Natural killer cell treated with Interleukin-12 subunit alpha and Interleukin-12 subunit beta and Interleukin-15 and Interleukin-18, amount 100 ng/mL, for 72 hours (primary cell): ENCODE data around the gene ABCC4. TPM values are rescaled to one million over a fixed set of nuclear protein-coding genes. Genes with fewer than 3 reads are reported as not detected.

ENCODE experiments used
- ATAC-seq, 2 donors: fragments of 150-1000 bp; cut with Tn5 transposase in 1 of 2; sonication (Bioruptor Pico), chemical (Tn5 transposase) in 1 of 2; 2 replicates each; pipeline ENCODE4 v1.10.0; 2021
- DNase-seq: peaks from one replicate; pipeline ENCODE4 v3.0.0; 2022; ENCODE audit warnings: low spot score
- H3K27ac Mint-ChIP-seq, 2 donors: 1 replicate in 1 of 2; 2 replicates in 1 of 2; pipeline ENCODE4 v1.8.0; 2022; ENCODE audit warnings: mixed read lengths in 2 of 2, mild to moderate bottlenecking in 1 of 2, moderate library complexity in 1 of 2
- H3K27me3 Mint-ChIP-seq, 2 donors: 1 replicate in 1 of 2; 2 replicates in 1 of 2; pipeline ENCODE4 v1.8.0; 2022; ENCODE audit warnings: mixed read lengths in 2 of 2
- H3K36me3 Mint-ChIP-seq: one replicate; pipeline ENCODE4 v1.8.0; 2022; ENCODE audit warnings: mixed read lengths
- H3K4me1 Mint-ChIP-seq, 2 donors: 1 replicate in 1 of 2; 2 replicates in 1 of 2; pipeline ENCODE4 v1.8.0; 2022; ENCODE audit warnings: low read depth in 2 of 2, mixed read lengths in 2 of 2, mild to moderate bottlenecking in 1 of 2
- H3K4me3 Mint-ChIP-seq: one replicate; pipeline ENCODE4 v1.8.0; 2022; ENCODE audit warnings: mixed read lengths
- H3K9me3 Mint-ChIP-seq: 2 replicates; pipeline ENCODE4 v1.8.0; 2022; ENCODE audit warnings: mixed read lengths
- total RNA-seq, 2 donors: library from RNA; stranded (reverse); gene quantifications; one replicate each; pipeline ENCODE4 v1.2.3, GENCODE V29; 2022

Gene ABCC4
- total RNA-seq, 2 donors from 2014 or later = 5.5 to 20.6 TPM

DNA sequence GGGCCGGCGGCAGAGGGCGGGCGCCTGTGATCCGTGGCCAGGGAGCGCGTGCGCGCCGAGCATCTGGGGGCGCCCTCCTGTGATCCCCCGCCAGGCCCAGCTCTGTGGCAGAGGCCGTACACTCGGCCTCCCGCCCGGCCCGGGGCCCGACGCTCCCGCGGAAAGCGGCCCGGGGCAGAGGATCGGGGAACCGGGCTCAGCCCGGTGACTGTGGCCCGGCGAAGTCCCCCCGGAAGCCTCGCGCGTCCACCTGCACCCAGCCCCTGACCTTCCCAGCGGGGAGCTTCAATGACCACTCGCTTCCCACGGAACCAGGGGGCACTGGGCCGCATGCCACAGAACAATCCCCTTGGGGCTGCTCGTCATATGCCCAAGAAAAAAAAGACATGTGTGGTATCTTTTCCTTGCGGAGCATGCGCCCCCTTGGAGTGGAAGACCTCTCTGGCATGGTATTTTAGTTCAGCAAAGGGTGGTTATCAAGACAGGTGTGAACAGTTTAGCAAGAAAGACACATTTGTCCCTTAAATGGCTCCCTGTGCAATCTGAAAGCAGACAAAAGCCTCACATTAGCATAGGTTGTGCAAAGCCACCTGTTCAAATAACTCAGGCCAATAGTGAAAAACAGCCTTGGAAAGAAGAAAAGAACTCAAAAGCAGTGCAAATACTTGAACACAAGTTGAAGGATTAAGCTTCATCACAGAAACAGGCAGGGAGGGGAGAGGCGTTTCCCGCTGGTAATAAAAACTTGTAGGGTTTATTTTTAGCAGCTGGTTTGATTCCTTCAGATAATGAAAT is 298.0 kb downstream of the ABCC4 start:
- Mint-ChIP-seq H3K9me3 (no peaks in the 10 kb centered on the region), H3K4me1 (no peaks in the 10 kb centered on the region), H3K27ac (no peak overlapping the region), H3K27me3 (peaks cover 22 to 25% of the 10 kb centered on the region in 2 donors), H3K4me3 (no peak overlapping the region), H3K36me3 (no peaks in the 10 kb centered on the region)
- ATAC-seq (peak; percentile 28 to 33), DNase-seq (no peak)

DNA sequence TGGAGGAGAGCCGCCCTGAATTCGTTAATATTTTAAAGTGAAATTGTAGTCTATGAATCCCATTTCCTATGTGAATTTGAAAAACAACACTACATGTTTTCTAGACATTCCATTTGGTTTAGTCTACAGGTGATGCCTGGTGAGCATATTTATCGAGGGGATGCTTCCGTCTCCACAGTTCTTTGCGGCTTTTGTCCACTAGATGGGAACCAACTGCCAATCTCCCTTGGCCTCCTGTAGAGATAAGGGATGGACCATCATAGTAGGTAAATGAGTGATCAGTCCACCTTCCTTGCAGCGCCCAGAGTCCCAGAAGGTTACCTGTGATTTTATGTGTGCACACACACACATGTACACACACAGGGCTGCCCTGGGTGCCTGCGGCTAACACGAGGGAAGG is 299.1 kb downstream of the ABCC4 start:
- no peak for DNase-seq
- H3K4me3 Mint-ChIP-seq = no peak overlapping the region
- peak in 1 of 2 donors; percentile 15 for ATAC-seq
- no peaks in the 10 kb centered on the region for H3K36me3 Mint-ChIP-seq
- no peaks in the 10 kb centered on the region for H3K9me3 Mint-ChIP-seq
- H3K27me3 Mint-ChIP-seq = peaks cover 22 to 25% of the 10 kb centered on the region in 2 donors
- no peak overlapping the region for H3K27ac Mint-ChIP-seq
- no peaks in the 10 kb centered on the region for H3K4me1 Mint-ChIP-seq

- DNase-seq (no peak), ATAC-seq (no peak)
- Mint-ChIP-seq H3K36me3 (no peaks in the 10 kb centered on the region), H3K4me1 (no peaks in the 10 kb centered on the region), H3K9me3 (no peaks in the 10 kb centered on the region), H3K4me3 (no peak overlapping the region), H3K27ac (no peak overlapping the region), H3K27me3 (peaks cover 22 to 36% of the 10 kb centered on the region in 2 donors)
Observed at GRCh38 chr13:94999871-95000270, 301.4 kb downstream of the ABCC4 start.

GRCh38 chr13:94997126-94997525 is 304.1 kb downstream of the ABCC4 start:
- Mint-ChIP-seq H3K4me3 (no peak overlapping the region), H3K9me3 (no peaks in the 10 kb centered on the region), H3K4me1 (no peaks in the 10 kb centered on the region), H3K27ac (no peak overlapping the region), H3K36me3 (no peaks in the 10 kb centered on the region), H3K27me3 (peaks cover 11 to 29% of the 10 kb centered on the region in 2 donors)
- no peak for DNase-seq
- ATAC-seq = no peak

GRCh38 chr13:94996445-94996844 is 304.8 kb downstream of the ABCC4 start:
- DNase-seq = no peak
- H3K9me3 Mint-ChIP-seq = no peaks in the 10 kb centered on the region
- ATAC-seq = no peak
- H3K36me3 Mint-ChIP-seq = no peaks in the 10 kb centered on the region
- peaks cover 6 to 22% of the 10 kb centered on the region in 2 donors for H3K27me3 Mint-ChIP-seq
- no peak overlapping the region for H3K4me3 Mint-ChIP-seq
- H3K27ac Mint-ChIP-seq = no peak overlapping the region
- no peaks in the 10 kb centered on the region for H3K4me1 Mint-ChIP-seq

DNA sequence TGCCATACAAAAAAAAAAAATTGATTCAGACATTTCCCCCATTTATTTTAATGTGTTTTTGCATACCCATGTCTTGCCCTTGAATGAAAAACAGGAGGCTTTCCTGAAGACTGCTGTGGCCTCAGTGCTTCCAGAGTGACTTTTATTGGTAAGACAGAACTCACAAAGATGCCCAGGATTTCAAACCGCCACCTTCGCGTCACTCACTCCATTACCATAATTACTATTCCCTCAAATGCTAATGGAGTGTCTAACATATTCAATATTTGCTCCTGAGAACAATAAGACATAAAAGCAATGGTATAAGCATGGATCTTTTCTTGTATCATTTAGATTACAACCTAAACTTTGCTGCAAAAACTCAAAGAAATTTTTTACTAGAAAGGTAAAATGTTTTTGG is 306.7 kb downstream of the ABCC4 start:
- Mint-ChIP-seq H3K27me3 (peaks cover 0 to 17% of the 10 kb centered on the region in 2 donors), H3K4me3 (no peak overlapping the region), H3K4me1 (no peaks in the 10 kb centered on the region), H3K9me3 (no peaks in the 10 kb centered on the region), H3K36me3 (no peaks in the 10 kb centered on the region), H3K27ac (no peak overlapping the region)
- ATAC-seq (no peak), DNase-seq (no peak)

- H3K4me1 Mint-ChIP-seq = no peaks in the 10 kb centered on the region
- H3K36me3 Mint-ChIP-seq = no peaks in the 10 kb centered on the region
- ATAC-seq (no peak), DNase-seq (no peak)
- peaks cover 0 to 17% of the 10 kb centered on the region in 2 donors for H3K27me3 Mint-ChIP-seq
- no peak overlapping the region for H3K4me3 Mint-ChIP-seq
- no peaks in the 10 kb centered on the region for H3K9me3 Mint-ChIP-seq
- no peak overlapping the region for H3K27ac Mint-ChIP-seq
Observed at GRCh38 chr13:94993616-94994015, 307.6 kb downstream of the ABCC4 start.

GRCh38 chr13:94992036-94992960 is 309.0 kb downstream of the ABCC4 start:
- ATAC-seq = no peak
- H3K27ac Mint-ChIP-seq = no peak overlapping the region
- H3K36me3 Mint-ChIP-seq = no peaks in the 10 kb centered on the region

DNA sequence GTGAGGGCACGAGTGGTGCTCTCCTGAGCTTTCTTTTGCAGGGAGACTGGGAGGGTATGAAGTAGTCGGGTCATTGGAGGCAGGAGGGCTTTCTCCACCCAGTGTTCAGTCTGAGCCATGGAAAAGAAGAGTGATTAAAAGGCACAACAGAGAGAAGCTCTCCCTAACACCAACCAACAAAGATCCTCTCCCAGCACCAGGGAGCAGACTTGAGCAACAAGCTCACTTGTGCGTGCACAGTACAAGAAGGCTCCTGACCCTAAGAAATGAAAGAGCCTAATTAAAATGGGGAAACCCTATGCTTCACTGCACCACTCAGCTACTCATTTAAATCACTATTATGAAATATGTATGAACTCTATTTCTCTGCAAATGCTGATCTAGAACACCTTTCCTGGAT is 312.6 kb downstream of the ABCC4 start:
- no peak overlapping the region for H3K4me3 Mint-ChIP-seq
- H3K4me1 Mint-ChIP-seq = no peaks in the 10 kb centered on the region
- ATAC-seq (no peak), DNase-seq (no peak)
- H3K36me3 Mint-ChIP-seq = no peaks in the 10 kb centered on the region
- no peaks in the 10 kb centered on the region for H3K9me3 Mint-ChIP-seq
- peaks cover under 1 to 10% of the 10 kb centered on the region in 2 donors for H3K27me3 Mint-ChIP-seq
- H3K27ac Mint-ChIP-seq = no peak overlapping the region

More at GRCh38 chr13:94992036-94992960, 309.0 kb downstream of the ABCC4 start:
- Mint-ChIP-seq H3K4me1 (no peaks in the 10 kb centered on the region), H3K27me3 (peaks cover 0 to 17% of the 10 kb centered on the region in 2 donors), H3K4me3 (no peak overlapping the region), H3K9me3 (no peaks in the 10 kb centered on the region)
- no peak for DNase-seq

GRCh38 chr13:94987869-94988268 is 313.4 kb downstream of the ABCC4 start:
- no peaks in the 10 kb centered on the region for H3K4me1 Mint-ChIP-seq
- DNase-seq = no peak
- peaks cover 5 to 7% of the 10 kb centered on the region in 2 donors for H3K27me3 Mint-ChIP-seq
- H3K4me3 Mint-ChIP-seq = no peak overlapping the region
- H3K27ac Mint-ChIP-seq = no peak overlapping the region
- no peak for ATAC-seq
- H3K9me3 Mint-ChIP-seq = no peaks in the 10 kb centered on the region
- no peaks in the 10 kb centered on the region for H3K36me3 Mint-ChIP-seq

DNA sequence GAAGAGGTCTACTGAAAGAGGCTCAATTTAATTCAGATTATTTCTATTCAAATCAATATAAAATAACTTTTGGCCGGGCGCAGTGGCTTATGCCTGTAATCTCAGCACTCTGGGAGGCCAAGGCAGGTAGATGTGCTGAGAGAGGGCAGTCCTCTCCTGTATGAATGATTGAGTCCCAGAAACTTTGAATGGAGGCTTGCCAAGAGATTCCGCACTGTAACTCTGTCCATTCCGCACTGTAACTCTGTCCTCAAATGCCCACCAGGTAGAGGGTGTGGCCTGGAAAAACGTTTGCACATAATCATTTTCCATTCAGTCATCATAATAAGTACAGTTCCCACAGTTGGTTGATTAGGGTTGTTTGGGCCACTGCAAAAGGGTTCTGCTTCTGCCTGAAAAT is 314.2 kb downstream of the ABCC4 start:
- no peaks in the 10 kb centered on the region for H3K9me3 Mint-ChIP-seq
- H3K27ac Mint-ChIP-seq = no peak overlapping the region
- no peaks in the 10 kb centered on the region for H3K4me1 Mint-ChIP-seq
- no peak overlapping the region for H3K4me3 Mint-ChIP-seq
- no peaks in the 10 kb centered on the region for H3K36me3 Mint-ChIP-seq
- DNase-seq (no peak), ATAC-seq (no peak)
- H3K27me3 Mint-ChIP-seq = peaks cover 4 to 5% of the 10 kb centered on the region in 2 donors

DNA sequence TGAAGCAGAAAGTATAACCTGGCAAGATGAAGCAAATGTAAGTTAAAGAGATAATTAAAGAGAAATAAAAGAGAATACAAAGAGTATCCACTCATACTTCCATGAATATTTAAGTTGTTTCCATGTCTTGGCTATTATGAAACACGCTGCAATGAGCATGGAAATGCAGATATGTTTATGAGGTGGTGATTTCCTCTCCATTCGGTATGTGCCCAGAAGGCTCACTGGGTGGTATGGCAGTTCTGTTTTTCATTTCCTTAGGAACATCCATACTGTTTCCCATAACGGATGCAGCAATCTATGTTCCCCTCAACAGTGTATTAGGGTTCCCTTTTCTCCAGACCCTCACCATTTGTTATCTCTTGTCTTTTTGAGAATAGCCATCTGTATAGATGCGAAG is 316.3 kb downstream of the ABCC4 start:
- ATAC-seq (no peak), DNase-seq (no peak)
- H3K4me3 Mint-ChIP-seq = no peak overlapping the region
- H3K36me3 Mint-ChIP-seq = no peaks in the 10 kb centered on the region
- no peaks in the 10 kb centered on the region for H3K4me1 Mint-ChIP-seq
- H3K27me3 Mint-ChIP-seq = peaks cover 4 to 5% of the 10 kb centered on the region in 2 donors
- H3K9me3 Mint-ChIP-seq = no peaks in the 10 kb centered on the region
- no peak overlapping the region for H3K27ac Mint-ChIP-seq

GRCh38 chr13:94978516-94978915 is 322.7 kb downstream of the ABCC4 start:
- Mint-ChIP-seq H3K9me3 (no peaks in the 10 kb centered on the region), H3K27ac (no peak overlapping the region), H3K27me3 (peaks cover 6 to 15% of the 10 kb centered on the region in 2 donors), H3K36me3 (no peaks in the 10 kb centered on the region), H3K4me3 (no peak overlapping the region), H3K4me1 (no peaks in the 10 kb centered on the region)
- no peak for ATAC-seq
- DNase-seq = no peak
